ENCODE data around the gene THAP6.

- TF ChIP-seq YY1 (IDR thresholded peaks at IDR 0.05; ENCODE audit: low read depth, low read length) (no peak), NRF1 (IDR thresholded peaks at IDR 0.05; ENCODE audit: low read depth, low read length) (no peak), CHD1 (IDR thresholded peaks at IDR 0.05; ENCODE audit: low read depth, low read length) (no peak), KDM1A (IDR thresholded peaks at IDR 0.05; ENCODE audit: borderline replicate concordance, low read length) (no peak), EZH2 (IDR thresholded peaks at IDR 0.05; ENCODE audit: low read depth, low read length, severe bottlenecking) (no peak), MAFK (IDR thresholded peaks at IDR 0.05; ENCODE audit: low read depth, low read length) (no peak), POLR2A (IDR thresholded peaks at IDR 0.05; ENCODE audit: control extremely low read depth in 1 of 2, low read depth in 2 of 2, low read length in 2 of 2) (no peak), MAX (IDR thresholded peaks at IDR 0.05) (no peak), HDAC2 (IDR thresholded peaks at IDR 0.05; ENCODE audit: borderline replicate concordance in 1 of 2, low read depth in 2 of 2, low read length in 2 of 2) (no peak)
These were observed 645 bp upstream of the THAP6 start for GRCh38 chr4:75513526-75514130.
